IMR-90 (cell line): ENCODE measurements around the gene RNF31. TPM values are rescaled to one million over a fixed set of nuclear protein-coding genes. Genes with fewer than 3 reads are reported as not detected.

Experiments used
- ATAC-seq: fragments of 200-7000 bp; cut with Tn5 transposase; 2 replicates; pipeline ENCODE4 v1.9.1; 2020; ENCODE audit warnings: low read depth, mild to moderate bottlenecking, moderate library complexity
- BruUV-seq: library from RNA; stranded (reverse); fragments of 400-500 nt; replicated peaks from 2 replicates; lab custom pipeline; 2021; lab: Mats Ljungman, UMichigan
- CTCF ChIA-PET: fragments of 300-600 bp; formaldehyde crosslinking; extraction: SDS; loops from one replicate; lab custom pipeline; 2021; ENCODE audit warnings: antibody characterized with exemption; lab: Yijun Ruan, JAX
- POLR2A ChIA-PET: fragments of 300-600 bp; sonication (Branson Sonifier 250); formaldehyde crosslinking; loops from one replicate; lab custom pipeline; 2022; ENCODE audit warnings: antibody characterized with exemption; ENCODE audit not compliant: unreplicated experiment; lab: Charles Lee
- DNase-seq: peaks from one replicate; pipeline ENCODE4 v3.0.0; 2013
- H2AFZ ChIP-seq: replicated peaks from 2 replicates; pipeline ENCODE3; 2013; ENCODE audit warnings: low read length, mild to moderate bottlenecking; ENCODE audit not compliant: poor library complexity
- H2AK5ac ChIP-seq: 2 replicates; pipeline ENCODE4 v1.6.1; 2013; ENCODE audit warnings: low read depth, low read length, inconsistent platforms
- H2AK9ac ChIP-seq: replicated peaks from 2 replicates; pipeline ENCODE3; 2013; ENCODE audit warnings: mild to moderate bottlenecking, low read depth, low read length, moderate library complexity; ENCODE audit not compliant: poor library complexity
- H2BK120ac ChIP-seq: 2 replicates; pipeline ENCODE4 v1.6.1; 2013; ENCODE audit warnings: low read depth, low read length, inconsistent platforms
- H2BK15ac ChIP-seq: 3 replicates; pipeline ENCODE4 v1.6.1; 2013; ENCODE audit warnings: low read depth, low read length, inconsistent platforms
- H2BK20ac ChIP-seq: 2 replicates; pipeline ENCODE4 v1.6.1; 2013; ENCODE audit warnings: low read depth, mild to moderate bottlenecking, inconsistent platforms, low read length, moderate library complexity
- H2BK5ac ChIP-seq: 2 replicates; pipeline ENCODE4 v1.6.1; 2013; ENCODE audit warnings: mild to moderate bottlenecking, low read depth, low read length, inconsistent platforms; ENCODE audit not compliant: poor library complexity, severe bottlenecking
- H3K14ac ChIP-seq: replicated peaks from 2 replicates; pipeline ENCODE4 v1.6.1; 2013; ENCODE audit warnings: low read depth, low read length, inconsistent platforms
- H3K18ac ChIP-seq: 2 replicates; pipeline ENCODE4 v1.6.1; 2013; ENCODE audit warnings: low read depth, low read length, control low read depth
- H3K23ac ChIP-seq: 2 replicates; pipeline ENCODE4 v1.6.1; 2013; ENCODE audit warnings: low read depth, low read length, inconsistent platforms
- H3K27ac ChIP-seq: 2 replicates; pipeline ENCODE4 v1.5.1; 2013; ENCODE audit warnings: mild to moderate bottlenecking, control low read depth, low read length; ENCODE audit not compliant: insufficient read depth
- H3K27me3 ChIP-seq: 2 replicates; pipeline ENCODE4 v1.6.1; 2013; ENCODE audit warnings: low read length; ENCODE audit not compliant: control insufficient read depth, insufficient read depth
- H3K36me3 ChIP-seq: 2 replicates; pipeline ENCODE4 v1.6.1; 2013; ENCODE audit warnings: low read length, mixed read lengths; ENCODE audit not compliant: control insufficient read depth, insufficient read depth
- H3K4ac ChIP-seq: 2 replicates; pipeline ENCODE4 v1.6.1; 2013; ENCODE audit warnings: low read depth, low read length, inconsistent platforms
- H3K4me1 ChIP-seq: 2 replicates; pipeline ENCODE4 v1.6.1; 2013; ENCODE audit warnings: low read length, mixed read lengths; ENCODE audit not compliant: control insufficient read depth, insufficient read depth
- H3K4me2 ChIP-seq: 2 replicates; pipeline ENCODE4 v1.6.1; 2013; ENCODE audit warnings: low read depth, mild to moderate bottlenecking, control low read depth, low read length, moderate library complexity
- H3K4me3 ChIP-seq: 2 replicates; pipeline ENCODE4 v1.5.1; 2013; ENCODE audit warnings: low read depth, mild to moderate bottlenecking, control low read depth, low read length, moderate library complexity; ENCODE audit not compliant: insufficient read depth
- H3K56ac ChIP-seq: 2 replicates; pipeline ENCODE4 v1.6.1; 2013; ENCODE audit warnings: low read length, inconsistent platforms; ENCODE audit not compliant: insufficient read depth; ENCODE audit errors: extremely low read depth
- H3K79me1 ChIP-seq, 2 experiments: 2 replicates each; pipeline ENCODE4 v1.6.1; 2013; ENCODE audit warnings: low read length in 2 of 2, inconsistent platforms in 1 of 2, low read depth in 1 of 2
- H3K9ac ChIP-seq: 2 replicates; pipeline ENCODE4 v1.6.1; 2013; ENCODE audit warnings: low read depth, low read length, control low read depth
- H3K9me1 ChIP-seq: 2 replicates; pipeline ENCODE4 v1.6.1; 2013; ENCODE audit warnings: low read length, inconsistent platforms; ENCODE audit not compliant: insufficient read depth
- H3K9me3 ChIP-seq: 2 replicates; pipeline ENCODE4 v1.6.1; 2013; ENCODE audit warnings: low read length; ENCODE audit not compliant: control insufficient read depth, insufficient read depth
- H4K20me1 ChIP-seq: 2 replicates; pipeline ENCODE4 v1.6.1; 2013; ENCODE audit warnings: low read length, inconsistent platforms; ENCODE audit not compliant: insufficient read depth
- H4K5ac ChIP-seq: 2 replicates; pipeline ENCODE4 v1.6.1; 2013; ENCODE audit warnings: mild to moderate bottlenecking, low read depth, low read length, control low read depth
- H4K8ac ChIP-seq, 2 experiments: 2 replicates each; pipeline ENCODE4 v1.6.1; 2013; ENCODE audit warnings: low read depth in 2 of 2, low read length in 2 of 2, control low read depth in 1 of 2, inconsistent platforms in 1 of 2
- H4K91ac ChIP-seq: 2 replicates; pipeline ENCODE4 v1.6.1; 2013; ENCODE audit warnings: low read depth, low read length, inconsistent platforms; ENCODE audit not compliant: insufficient read depth
- RFX5 ChIP-seq: IDR thresholded peaks from 2 replicates; pipeline ENCODE4 v1.8.0; 2012; ENCODE audit warnings: low read depth, mild to moderate bottlenecking, low read length, moderate library complexity
- WGBS, 2 experiments: methylation state at CpG; one replicate each; pipeline versions ENCODE4 v1.1.5 to v1.1.7; 2013; ENCODE audit warnings: missing lambda C conversion rate in 2 of 2; ENCODE audit not compliant: insufficient read length in 1 of 2; ENCODE audit errors: extremely low coverage in 2 of 2; 5-methylcytosine and 5-hydroxymethylcytosine counted together
- dilution Hi-C: fragments of 300-500 bp; cut with HindIII; formaldehyde crosslinking; loops from one replicate; pipeline ENCODE4 v1.14.3; 2018; ENCODE audit warnings: low sequenced_read_pairs; ENCODE audit not compliant: unreplicated experiment
- in situ Hi-C: fragments of 300-500 bp; cut with MboI; formaldehyde crosslinking; loops from 3 replicates; pipeline ENCODE4 v1.14.3; 2019; ENCODE audit warnings: low sequenced_read_pairs, inconsistent platforms, mixed read lengths
- intact Hi-C: fragments of 100-400 bp; cut with micrococcal nuclease; formaldehyde crosslinking; loops from 2 replicates; pipeline ENCODE4 v1.10.0; 2022
- polyA plus RNA-seq, 3 experiments: library from polyadenylated mRNA; depleted of rRNA; stranded (reverse); fragments of >200 nt; gene quantifications; 2 replicates each; pipeline ENCODE4 v1.2.3, GENCODE V29; 2012; ENCODE audit warnings: low replicate concordance in 1 of 3
- total RNA-seq: library from RNA; depleted of rRNA; stranded (reverse); fragments of >200 nt; gene quantifications from 2 replicates; pipeline ENCODE4 v1.2.3, GENCODE V29; 2012

Gene RNF31
- total and polyA plus RNA-seq, 2 of the 4 experiments (the other 2 are of a cell fraction) = 31.6 to 37.5 TPM

DNA sequence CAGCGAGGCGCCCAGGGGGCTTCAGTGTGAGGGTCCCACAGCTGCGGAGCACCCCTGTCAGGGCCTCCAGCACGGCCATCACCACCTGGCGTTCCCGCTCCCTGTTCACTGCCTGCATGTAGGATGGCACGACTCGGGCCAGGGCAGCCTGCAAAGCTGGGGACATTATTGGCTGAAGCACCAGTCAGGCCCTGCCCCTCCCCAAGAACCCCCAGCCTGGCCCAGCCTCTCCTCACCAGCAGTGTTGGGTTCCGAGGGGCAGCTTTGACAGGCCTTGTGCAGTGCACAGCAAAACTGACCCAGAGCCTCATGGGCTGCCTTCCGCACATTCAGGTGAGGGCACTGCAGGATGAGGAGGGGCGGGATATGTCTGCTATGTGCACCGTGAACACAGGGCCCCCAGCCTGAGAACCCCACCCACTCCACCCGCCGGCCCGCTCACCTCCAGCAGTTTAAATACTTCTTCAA, 35.8 kb downstream of the RNF31 start:
- Histone ChIP-seq H2BK20ac (no peak overlapping the region), H3K27me3 (no peaks in the 10 kb centered on the region), H3K9ac (no peak overlapping the region), H3K18ac (no peak overlapping the region), H2AK5ac (no peak overlapping the region), H3K4me1 (peaks cover 6% of the 10 kb centered on the region), H3K4ac (no peak overlapping the region), H3K9me1 (peaks cover 15% of the 10 kb centered on the region), H2BK15ac (no peak overlapping the region), H3K36me3 (peaks cover 78% of the 10 kb centered on the region), H3K79me1 (peaks cover 12 to 34% of the 10 kb centered on the region in 2 experiments), H3K9me3 (no peaks in the 10 kb centered on the region), H4K91ac (no peak overlapping the region), H3K27ac (no peak overlapping the region), H2BK120ac (no peak overlapping the region), H2BK5ac (no peak overlapping the region), H3K23ac (no peak overlapping the region), H3K4me3 (no peak overlapping the region), H3K4me2 (no peak overlapping the region), H3K14ac (no peak overlapping the region), H3K56ac (no peak overlapping the region), H2AK9ac (no peak overlapping the region), H4K8ac (no peak overlapping the region), H2AFZ (peak overlapping the region; percentile 23), H4K20me1 (no peaks in the 10 kb centered on the region), H4K5ac (no peak overlapping the region)
- BruUV-seq = no TSS peak
- CTCF ChIA-PET = no interaction called here
- DNase-seq (no peak), ATAC-seq (no peak)
- TF ChIP-seq RFX5 = no peak
- dilution Hi-C loops (no loop called here), in situ Hi-C loops (no loop called here), intact Hi-C loops (no loop called here)
- POLR2A ChIA-PET = no interaction called here
- 87% methylated on average over 7 of the region's 15 CpGs; no CpG with 5 or more reads in 1 of the 2 experiments for WGBS, 2 experiments
